Rectal smooth muscle tissue (tissue), 1 donor: ENCODE data around the gene DNAH5.

ENCODE experiments used
- H3K27ac ChIP-seq: one replicate; pipeline ENCODE4 v1.7.0; 2013; ENCODE audit warnings: low read depth, low read length, inconsistent platforms
- H3K27me3 ChIP-seq: one replicate; pipeline ENCODE4 v1.7.0; 2013; ENCODE audit warnings: low read length; ENCODE audit not compliant: control insufficient read depth, insufficient read depth
- H3K36me3 ChIP-seq: one replicate; pipeline ENCODE4 v1.7.0; 2013; ENCODE audit warnings: low read length; ENCODE audit not compliant: control insufficient read depth, insufficient read depth
- H3K4me1 ChIP-seq: one replicate; pipeline ENCODE4 v1.7.0; 2013; ENCODE audit warnings: low read length; ENCODE audit not compliant: control insufficient read depth, insufficient read depth
- H3K4me3 ChIP-seq: one replicate; pipeline ENCODE4 v1.7.0; 2013; ENCODE audit warnings: low read length
- H3K9ac ChIP-seq: one replicate; pipeline ENCODE4 v1.7.0; 2013; ENCODE audit warnings: low read length

Gene DNAH5

GRCh38 chr5:13976223-13976622, 31.7 kb upstream of the DNAH5 start:
- Histone ChIP-seq H3K9ac (no peak overlapping the region), H3K27me3 (no peaks in the 10 kb centered on the region), H3K36me3 (no peaks in the 10 kb centered on the region), H3K27ac (no peak overlapping the region), H3K4me3 (no peak overlapping the region), H3K4me1 (no peaks in the 10 kb centered on the region)

GRCh38 chr5:13975246-13975645, 30.8 kb upstream of the DNAH5 start:
- Histone ChIP-seq H3K9ac (no peak overlapping the region), H3K27ac (no peak overlapping the region), H3K4me1 (no peaks in the 10 kb centered on the region), H3K36me3 (no peaks in the 10 kb centered on the region), H3K4me3 (no peak overlapping the region), H3K27me3 (no peaks in the 10 kb centered on the region)

GRCh38 chr5:13973724-13974123, 29.2 kb upstream of the DNAH5 start:
- Histone ChIP-seq H3K27me3 (no peaks in the 10 kb centered on the region), H3K4me3 (no peak overlapping the region), H3K27ac (no peak overlapping the region), H3K9ac (no peak overlapping the region), H3K4me1 (no peaks in the 10 kb centered on the region), H3K36me3 (no peaks in the 10 kb centered on the region)

- H3K9ac ChIP-seq, result no peak overlapping the region
- H3K4me1 ChIP-seq, result no peaks in the 10 kb centered on the region
- H3K4me3 ChIP-seq, result no peak overlapping the region
- H3K27me3 ChIP-seq, result no peaks in the 10 kb centered on the region
- no peaks in the 10 kb centered on the region for H3K36me3 ChIP-seq
- H3K27ac ChIP-seq, result no peak overlapping the region
Measured at GRCh38 chr5:13972029-13972428, 27.5 kb upstream of the DNAH5 start.

- H3K27ac ChIP-seq, result no peak overlapping the region
- H3K4me3 ChIP-seq, result no peak overlapping the region
- H3K9ac ChIP-seq, result no peak overlapping the region
- H3K36me3 ChIP-seq, result no peaks in the 10 kb centered on the region
- no peaks in the 10 kb centered on the region for H3K27me3 ChIP-seq
- H3K4me1 ChIP-seq, result no peaks in the 10 kb centered on the region
Measured at GRCh38 chr5:13957032-13957645, 12.7 kb upstream of the DNAH5 start.

- no peaks in the 10 kb centered on the region for H3K27me3 ChIP-seq
- no peak overlapping the region for H3K4me3 ChIP-seq
- H3K9ac ChIP-seq, result no peak overlapping the region
- no peak overlapping the region for H3K27ac ChIP-seq
- no peaks in the 10 kb centered on the region for H3K36me3 ChIP-seq
- no peaks in the 10 kb centered on the region for H3K4me1 ChIP-seq
Measured at GRCh38 chr5:13956471-13956870, 12.0 kb upstream of the DNAH5 start.

DNA sequence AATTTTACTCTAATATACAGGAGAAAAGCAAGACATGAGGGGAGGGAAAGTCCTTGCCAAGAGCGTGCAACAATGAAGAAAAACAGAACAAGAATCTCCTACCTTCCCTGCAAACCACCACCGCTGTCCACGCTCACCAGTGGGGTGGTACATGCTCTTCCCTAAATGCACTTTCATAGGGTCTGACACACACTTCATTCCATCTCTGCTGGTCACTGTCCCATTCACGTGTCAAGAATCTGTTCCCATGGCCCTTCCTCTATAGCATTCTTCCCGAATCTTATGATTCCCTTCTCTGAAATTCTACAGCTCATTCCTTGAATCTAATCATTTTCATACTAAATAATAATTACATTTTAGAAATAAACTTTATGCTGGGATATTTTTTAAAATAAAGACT, 11.4 kb upstream of the DNAH5 start:
- no peaks in the 10 kb centered on the region for H3K27me3 ChIP-seq
- H3K4me3 ChIP-seq, result no peak overlapping the region
- no peaks in the 10 kb centered on the region for H3K36me3 ChIP-seq
- no peaks in the 10 kb centered on the region for H3K4me1 ChIP-seq
- no peak overlapping the region for H3K27ac ChIP-seq
- H3K9ac ChIP-seq, result no peak overlapping the region

GRCh38 chr5:13946111-13946510, 1.6 kb upstream of the DNAH5 start:
- Histone ChIP-seq H3K4me1 (no peaks in the 10 kb centered on the region), H3K27ac (no peak overlapping the region), H3K4me3 (no peak overlapping the region), H3K36me3 (no peaks in the 10 kb centered on the region), H3K27me3 (no peaks in the 10 kb centered on the region), H3K9ac (no peak overlapping the region)

- H3K4me3 ChIP-seq, result no peak overlapping the region
- H3K36me3 ChIP-seq, result no peaks in the 10 kb centered on the region
- H3K4me1 ChIP-seq, result no peaks in the 10 kb centered on the region
- H3K9ac ChIP-seq, result no peak overlapping the region
- H3K27ac ChIP-seq, result no peak overlapping the region
- H3K27me3 ChIP-seq, result no peaks in the 10 kb centered on the region
Measured at GRCh38 chr5:13945271-13945670, 783 bp upstream of the DNAH5 start.

DNA sequence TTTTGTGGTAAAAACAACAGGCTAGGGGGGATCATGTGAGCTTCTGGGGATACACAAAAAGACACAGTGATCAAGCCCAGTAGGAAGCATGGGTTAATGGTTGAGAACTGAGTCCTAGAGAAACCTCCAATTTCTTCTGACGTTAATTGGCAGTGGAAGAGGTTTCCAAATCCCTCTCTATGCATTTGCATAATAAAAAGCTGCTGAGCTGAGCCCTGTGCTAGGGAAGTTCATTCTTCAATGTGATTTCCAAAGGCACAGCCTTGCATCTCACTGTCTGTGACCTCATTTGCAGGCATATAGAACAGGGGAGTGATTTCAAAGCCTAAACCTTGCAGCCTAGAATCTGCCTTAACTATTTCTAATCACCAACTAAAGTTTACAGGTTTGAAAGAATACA, 812 bp downstream of the DNAH5 start:
- H3K9ac ChIP-seq, result no peak overlapping the region
- H3K27me3 ChIP-seq, result no peaks in the 10 kb centered on the region
- no peaks in the 10 kb centered on the region for H3K36me3 ChIP-seq
- no peak overlapping the region for H3K4me3 ChIP-seq
- H3K27ac ChIP-seq, result no peak overlapping the region
- no peaks in the 10 kb centered on the region for H3K4me1 ChIP-seq

DNA sequence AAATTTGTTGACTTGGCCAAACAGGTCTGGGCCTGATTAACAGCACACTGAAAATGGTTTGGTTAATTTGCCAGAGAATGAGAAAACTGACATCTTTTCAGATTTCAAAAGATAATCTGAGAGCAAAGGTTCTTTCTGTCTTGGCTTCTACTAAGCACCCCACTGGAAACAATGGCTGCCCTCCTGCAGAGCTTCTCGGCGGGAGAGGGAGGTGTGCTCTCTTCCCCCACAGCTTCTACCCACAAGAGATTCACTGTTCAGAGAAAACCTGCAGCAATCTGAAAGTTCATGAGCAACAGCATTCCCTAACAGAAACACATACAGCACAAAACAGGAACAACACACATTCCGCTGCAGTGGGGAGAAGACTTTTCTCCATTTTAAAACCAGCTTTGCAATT, 3.0 kb downstream of the DNAH5 start:
- no peak overlapping the region for H3K27ac ChIP-seq
- H3K4me1 ChIP-seq, result no peaks in the 10 kb centered on the region
- H3K36me3 ChIP-seq, result no peaks in the 10 kb centered on the region
- H3K4me3 ChIP-seq, result no peak overlapping the region
- H3K9ac ChIP-seq, result no peak overlapping the region
- no peaks in the 10 kb centered on the region for H3K27me3 ChIP-seq

GRCh38 chr5:13939638-13940037, 4.8 kb downstream of the DNAH5 start:
- H3K4me1 ChIP-seq, result no peaks in the 10 kb centered on the region
- no peaks in the 10 kb centered on the region for H3K27me3 ChIP-seq
- no peaks in the 10 kb centered on the region for H3K36me3 ChIP-seq
- H3K27ac ChIP-seq, result no peak overlapping the region
- no peak overlapping the region for H3K9ac ChIP-seq
- H3K4me3 ChIP-seq, result no peak overlapping the region

- H3K4me3 ChIP-seq, result no peak overlapping the region
- no peak overlapping the region for H3K9ac ChIP-seq
- H3K36me3 ChIP-seq, result no peaks in the 10 kb centered on the region
- H3K27me3 ChIP-seq, result no peaks in the 10 kb centered on the region
- no peak overlapping the region for H3K27ac ChIP-seq
- H3K4me1 ChIP-seq, result no peaks in the 10 kb centered on the region
Measured at GRCh38 chr5:13934921-13935320, 9.6 kb downstream of the DNAH5 start.
